Choroid plexus epithelial cell (primary cell): ENCODE measurements around the gene EPB41L1.

Source experiments
- DNase-seq: peaks from one replicate; pipeline ENCODE4 v3.0.0-alpha.2; 2010; ENCODE audit warnings: low read depth
- H3K4me3 ChIP-seq: 2 replicates; pipeline ENCODE4 v1.5.1; 2011; ENCODE audit warnings: low read depth, mild to moderate bottlenecking, control low read depth, low read length, moderate library complexity
- CTCF ChIP-seq: conservative IDR thresholded peaks from 2 replicates; pipeline ENCODE4 v1.5.1; 2011; ENCODE audit warnings: low read depth, mild to moderate bottlenecking, control low read depth, inconsistent platforms, low read length, moderate library complexity

Gene EPB41L1

GRCh38 chr20:36217226-36217625 is 62.7 kb downstream of the EPB41L1 start:
- DNase-seq: no peak
- no peak overlapping the region for H3K4me3 ChIP-seq
- TF ChIP-seq CTCF: peak; percentile 20

DNA sequence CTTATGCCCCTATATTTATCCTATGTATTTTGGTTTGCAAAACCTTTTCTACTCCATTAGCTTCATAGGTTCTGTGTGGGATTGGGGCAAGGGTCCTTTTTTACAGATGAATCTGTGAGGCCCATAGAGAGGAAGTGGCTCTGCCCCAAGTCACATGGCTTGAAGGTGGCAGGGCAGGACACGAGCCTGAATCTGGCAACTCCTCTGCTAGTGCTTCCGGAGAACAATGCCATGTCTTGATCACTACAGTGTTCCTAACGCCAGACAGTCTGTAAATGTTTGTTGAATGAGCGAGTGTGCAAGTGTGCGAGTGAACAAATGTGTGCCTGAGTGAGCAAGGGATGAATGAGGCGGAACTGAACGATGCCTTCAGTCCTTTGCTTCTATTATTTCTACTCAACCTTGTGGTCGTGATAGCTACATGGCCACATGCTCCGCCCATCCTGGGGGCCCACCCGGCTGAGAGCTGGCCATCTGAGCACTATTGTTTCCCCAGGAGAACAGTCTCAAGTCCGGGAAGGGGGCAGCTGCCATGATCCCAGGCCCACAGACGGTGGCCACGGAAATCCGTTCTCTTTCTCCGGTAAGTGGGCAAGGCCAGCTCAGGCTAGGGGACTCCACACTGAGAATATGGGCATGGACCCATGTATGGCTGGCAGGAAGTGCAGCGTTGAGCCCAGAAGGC is 64.0 kb downstream of the EPB41L1 start:
- no peak overlapping the region for H3K4me3 ChIP-seq
- no peak for TF ChIP-seq CTCF
- DNase-seq: no peak

DNA sequence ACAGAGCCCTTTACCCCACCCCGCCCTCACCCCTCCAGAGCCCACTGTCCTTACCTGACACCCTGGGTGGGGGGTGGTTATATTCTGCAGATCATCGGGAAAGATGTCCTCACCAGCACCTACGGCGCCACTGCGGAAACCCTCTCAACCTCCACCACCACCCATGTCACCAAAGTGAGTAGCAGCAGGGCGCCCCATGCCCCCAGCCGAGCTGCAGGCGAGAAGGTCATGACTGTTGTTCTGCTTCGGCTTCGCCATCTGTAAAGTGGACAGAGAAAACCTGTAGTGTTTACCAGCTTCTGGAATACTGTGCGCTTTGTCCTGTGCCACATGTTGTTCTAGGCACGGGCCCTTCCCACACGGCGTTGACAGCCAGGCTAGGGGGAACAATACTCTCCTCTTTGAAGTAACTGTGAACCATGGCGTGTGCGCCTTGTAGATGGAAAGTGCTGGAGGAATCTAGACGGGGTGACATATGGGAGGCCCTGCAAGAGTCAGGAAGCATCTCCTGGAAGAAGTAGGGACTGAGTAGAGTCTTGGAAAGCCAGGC is 65.2 kb downstream of the EPB41L1 start:
- no peak for DNase-seq
- no peak overlapping the region for H3K4me3 ChIP-seq
- no peak for TF ChIP-seq CTCF

- TF ChIP-seq CTCF: no peak
- no peak for DNase-seq
- no peak overlapping the region for H3K4me3 ChIP-seq
These were observed 71.1 kb downstream of the EPB41L1 start for GRCh38 chr20:36225666-36226065.

DNA sequence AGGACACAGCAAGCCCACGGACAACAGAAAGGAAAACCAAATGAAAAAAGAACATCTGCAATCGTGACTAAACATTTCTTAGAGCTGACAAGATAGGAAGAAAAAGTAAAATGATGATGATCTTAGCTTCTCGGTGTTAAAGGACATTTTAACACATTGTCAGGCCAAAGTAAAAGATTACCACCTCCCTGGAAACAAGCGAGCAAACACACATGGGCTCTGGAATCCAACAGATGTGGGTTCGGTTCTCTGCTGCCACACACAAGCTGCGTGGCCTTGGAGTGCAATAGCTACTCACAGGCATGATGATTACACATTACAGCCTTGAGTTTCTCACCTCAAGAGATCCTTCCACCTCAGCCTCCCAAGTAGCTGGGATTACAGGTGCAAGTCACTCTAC is 74.2 kb downstream of the EPB41L1 start:
- TF ChIP-seq CTCF: no peak

DNA sequence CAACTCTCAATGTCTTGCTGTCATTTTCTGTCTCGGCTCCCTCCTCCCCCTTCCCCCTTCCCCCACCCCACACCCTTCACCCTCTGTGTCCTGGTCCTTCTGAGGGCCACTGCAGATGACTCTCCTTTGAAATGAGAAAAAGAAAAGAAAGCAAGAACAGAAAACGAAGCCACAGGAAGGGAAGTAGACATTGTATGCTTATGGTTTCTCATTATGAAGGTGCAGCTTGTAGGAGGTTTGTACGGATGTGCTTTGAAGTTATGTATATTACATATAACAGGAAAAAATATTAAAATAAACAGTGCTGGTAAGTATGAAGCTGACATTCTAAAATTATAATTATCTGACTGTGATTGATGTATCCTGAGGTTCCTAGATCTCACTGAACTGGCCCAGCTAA is 75.5 kb downstream of the EPB41L1 start:
- no peak for DNase-seq

More for the DNA sequence above, 74.2 kb downstream of the EPB41L1 start:
- no peak for DNase-seq
- H3K4me3 ChIP-seq: no peak overlapping the region

More for the DNA sequence above, 75.5 kb downstream of the EPB41L1 start:
- no peak for TF ChIP-seq CTCF
- no peak overlapping the region for H3K4me3 ChIP-seq
